KMS-11 (cell line): ENCODE data around the gene IRF1.

Experiments
- H2AFZ ChIP-seq: fragments of 200-600 bp; sonication (generic); 2 replicates; pipeline ENCODE4 v1.6.1; 2016; ENCODE audit warnings: antibody characterized with exemption, mixed run types, low read depth
- H3K27ac ChIP-seq: fragments of 200-600 bp; sonication (generic); 2 replicates; pipeline ENCODE4 v1.6.1; 2016; ENCODE audit warnings: mild to moderate bottlenecking, mixed run types
- H3K27me3 ChIP-seq: fragments of 200-600 bp; sonication (generic); 2 replicates; pipeline ENCODE4 v1.6.1; 2017; ENCODE audit warnings: mild to moderate bottlenecking, low read depth, mixed run types, moderate library complexity; ENCODE audit not compliant: insufficient read depth
- H3K36me3 ChIP-seq: fragments of 200-600 bp; sonication (generic); 2 replicates; pipeline ENCODE4 v1.6.1; 2017; ENCODE audit warnings: mild to moderate bottlenecking, mixed run types; ENCODE audit not compliant: insufficient read depth
- H3K4me1 ChIP-seq: fragments of 200-600 bp; sonication (generic); 2 replicates; pipeline ENCODE4 v1.6.1; 2016; ENCODE audit warnings: mild to moderate bottlenecking, low read depth, mixed run types; ENCODE audit not compliant: poor library complexity, severe bottlenecking
- H3K4me2 ChIP-seq: fragments of 200-600 bp; sonication (generic); 2 replicates; pipeline ENCODE4 v1.7.0; 2016; ENCODE audit warnings: mild to moderate bottlenecking, mixed run types
- H3K4me3 ChIP-seq: fragments of 200-600 bp; sonication (generic); IDR thresholded peaks from 2 replicates; pipeline ENCODE4 v1.6.1; 2017; ENCODE audit warnings: low read depth, low read length, mixed read lengths; ENCODE audit not compliant: insufficient read depth
- H3K79me2 ChIP-seq: fragments of 200-600 bp; sonication (generic); 2 replicates; pipeline ENCODE4 v1.6.1; 2016; ENCODE audit warnings: low read depth, mixed run types; ENCODE audit not compliant: insufficient read depth
- H3K9ac ChIP-seq: fragments of 200-600 bp; sonication (generic); 2 replicates; pipeline ENCODE4 v1.6.1; 2016; ENCODE audit warnings: mild to moderate bottlenecking, mixed run types
- H4K20me1 ChIP-seq: fragments of 200-600 bp; sonication (generic); 2 replicates; pipeline ENCODE4 v1.6.1; 2016; ENCODE audit warnings: mild to moderate bottlenecking, mixed run types; ENCODE audit not compliant: insufficient read depth
- CTCF ChIP-seq: fragments of 200-600 bp; sonication (generic); conservative IDR thresholded peaks from 2 replicates; pipeline ENCODE4 v1.6.1; 2017; ENCODE audit warnings: low read depth, mild to moderate bottlenecking, antibody characterized with exemption, low read length, moderate library complexity, mixed read lengths

Gene IRF1

GRCh38 chr5:132496191-132496630, 5.6 kb upstream of the IRF1 start:
- TF ChIP-seq CTCF: no peak
- Histone ChIP-seq H3K4me1 (peaks cover 86% of the 10 kb centered on the region), H3K27ac (peak overlapping the region; percentile 74), H3K27me3 (no peaks in the 10 kb centered on the region), H3K9ac (peak overlapping the region; percentile 61), H3K79me2 (no peaks in the 10 kb centered on the region), H3K36me3 (no peaks in the 10 kb centered on the region), H3K4me3 (no peak overlapping the region), H2AFZ (peak overlapping the region; percentile 82), H3K4me2 (peak overlapping the region; percentile 99), H4K20me1 (no peaks in the 10 kb centered on the region)

- H2AFZ ChIP-seq: peak overlapping the region; percentile 82
- H3K9ac ChIP-seq: peak overlapping the region; percentile 61
- H3K4me1 ChIP-seq: peaks cover 84% of the 10 kb centered on the region
- no peaks in the 10 kb centered on the region for H3K79me2 ChIP-seq
- no peaks in the 10 kb centered on the region for H3K27me3 ChIP-seq
- no peaks in the 10 kb centered on the region for H4K20me1 ChIP-seq
- no peak overlapping the region for H3K4me3 ChIP-seq
- TF ChIP-seq CTCF: no peak
- peak overlapping the region; percentile 99 for H3K4me2 ChIP-seq
- peak overlapping the region; percentile 74 for H3K27ac ChIP-seq
- H3K36me3 ChIP-seq: no peaks in the 10 kb centered on the region
Observed at GRCh38 chr5:132495667-132496190, 5.2 kb upstream of the IRF1 start.

DNA sequence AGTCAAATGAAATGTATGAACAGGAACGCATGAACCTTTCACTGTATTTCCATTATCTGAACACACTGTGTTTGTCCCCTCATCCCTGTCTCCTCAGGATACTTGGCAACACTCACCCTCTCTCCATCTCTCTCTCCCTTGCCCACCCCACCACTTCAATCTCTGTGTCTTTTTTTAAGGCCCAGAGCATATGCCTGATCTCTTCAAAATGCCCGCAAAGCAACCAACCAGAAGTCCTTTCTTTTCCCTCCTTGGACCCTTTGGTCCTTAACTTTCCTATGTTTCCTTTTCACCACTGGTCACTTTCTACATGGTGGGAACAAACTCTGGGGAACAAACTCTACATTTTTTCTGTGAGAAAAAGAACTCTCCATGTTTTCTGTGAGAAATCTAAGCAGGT, 3.2 kb upstream of the IRF1 start:
- Histone ChIP-seq H3K36me3 (no peaks in the 10 kb centered on the region), H3K4me3 (no peak overlapping the region), H3K27me3 (no peaks in the 10 kb centered on the region), H3K4me2 (no peak overlapping the region; the same call in 1 of the 2 replicates), H3K27ac (0 out of 2 replicates have a peak overlapping the region, but pooled peaks have one; percentile 74), H3K79me2 (peaks cover 13% of the 10 kb centered on the region), H3K9ac (no peak overlapping the region; the same call in 1 of the 2 replicates), H2AFZ (no peak overlapping the region), H4K20me1 (peaks cover 8% of the 10 kb centered on the region), H3K4me1 (peaks cover 71% of the 10 kb centered on the region)
- TF ChIP-seq CTCF: no peak

DNA sequence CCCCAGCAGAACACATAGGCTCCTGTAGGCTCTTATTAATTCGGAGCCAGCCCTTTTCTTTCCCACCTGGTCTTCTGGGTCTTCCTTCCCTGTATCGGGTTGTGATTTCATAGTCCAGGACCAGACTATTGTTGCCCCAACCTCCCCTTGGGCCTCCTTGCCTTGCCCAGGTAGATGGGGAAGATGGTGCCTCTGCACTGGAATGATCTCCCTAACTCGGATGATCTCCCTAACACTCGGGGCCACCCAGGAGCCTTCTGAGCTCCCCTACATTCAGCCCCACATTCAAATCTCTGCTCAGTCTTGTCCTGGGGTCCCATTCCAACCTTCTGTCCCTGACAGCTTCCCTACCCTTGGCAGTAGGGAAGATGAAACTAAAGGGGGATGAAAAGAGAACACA, 2.7 kb upstream of the IRF1 start:
- Histone ChIP-seq H3K4me3 (no peak overlapping the region), H4K20me1 (peaks cover 13% of the 10 kb centered on the region), H3K9ac (no peak overlapping the region), H3K4me1 (peaks cover 71% of the 10 kb centered on the region), H3K4me2 (no peak overlapping the region), H3K27me3 (no peaks in the 10 kb centered on the region), H3K79me2 (peaks cover 18% of the 10 kb centered on the region), H3K27ac (no peak overlapping the region), H2AFZ (no peak overlapping the region), H3K36me3 (no peaks in the 10 kb centered on the region)
- TF ChIP-seq CTCF: no peak
